Trophoblast cell (in vitro differentiated cells and primary cell): ENCODE measurements around the gene EDN1. TPM values are rescaled to one million over a fixed set of nuclear protein-coding genes. Genes with fewer than 3 reads are reported as not detected.
A peak's percentile ranks its signal among the peaks of the same experiment; 100 is the strongest.

Source experiments
- DNase-seq, 2 donors: peaks; one replicate each; pipeline ENCODE4 v3.0.0-alpha.2; 2016
- H2AFZ ChIP-seq: 2 replicates; pipeline ENCODE4 v1.6.1; 2013; ENCODE audit warnings: low read length, moderate library complexity, mild to moderate bottlenecking; ENCODE audit not compliant: insufficient read depth, poor library complexity
- H2AK5ac ChIP-seq: 2 replicates; pipeline ENCODE4 v1.6.1; 2013; ENCODE audit warnings: mild to moderate bottlenecking, low read length
- H2BK120ac ChIP-seq: 2 replicates; pipeline ENCODE4 v1.6.1; 2013; ENCODE audit warnings: low read length, mild to moderate bottlenecking, moderate library complexity; ENCODE audit not compliant: insufficient read depth, poor library complexity
- H2BK12ac ChIP-seq: 2 replicates; pipeline ENCODE4 v1.6.1; 2013; ENCODE audit warnings: mild to moderate bottlenecking, low read length, moderate library complexity
- H2BK5ac ChIP-seq: 2 replicates; pipeline ENCODE4 v1.6.1; 2013; ENCODE audit warnings: low read length, low read depth, moderate library complexity, mild to moderate bottlenecking; ENCODE audit not compliant: poor library complexity
- H3K14ac ChIP-seq: 2 replicates; pipeline ENCODE4 v1.6.1; 2013; ENCODE audit warnings: mild to moderate bottlenecking, low read length
- H3K18ac ChIP-seq: 2 replicates; pipeline ENCODE4 v1.6.1; 2013; ENCODE audit warnings: mild to moderate bottlenecking, low read length
- H3K23ac ChIP-seq: 2 replicates; pipeline ENCODE4 v1.6.1; 2013; ENCODE audit warnings: low read length
- H3K27ac ChIP-seq: 2 replicates; pipeline ENCODE4 v1.5.1; 2013; ENCODE audit warnings: low read depth, mild to moderate bottlenecking, inconsistent platforms, low read length, moderate library complexity
- H3K27me3 ChIP-seq: 2 replicates; pipeline ENCODE4 v1.6.1; 2013; ENCODE audit warnings: inconsistent platforms, mild to moderate bottlenecking, low read length, moderate library complexity; ENCODE audit not compliant: insufficient read depth
- H3K36me3 ChIP-seq, 2 experiments: 1 replicate in 1 of 2; 2 replicates in 1 of 2; pipeline ENCODE4 v1.6.1; 2013; ENCODE audit warnings: low read length in 2 of 2, mild to moderate bottlenecking in 2 of 2, moderate library complexity in 1 of 2; ENCODE audit not compliant: insufficient read depth in 2 of 2, control insufficient read depth in 1 of 2
- H3K4ac ChIP-seq: 2 replicates; pipeline ENCODE4 v1.6.1; 2013; ENCODE audit warnings: low read depth, mild to moderate bottlenecking, low read length, moderate library complexity
- H3K4me1 ChIP-seq, 2 experiments: 1 replicate in 1 of 2; 2 replicates in 1 of 2; pipeline ENCODE4 v1.6.1; 2013; ENCODE audit warnings: low read length in 2 of 2, mild to moderate bottlenecking in 2 of 2, moderate library complexity in 1 of 2; ENCODE audit not compliant: insufficient read depth in 2 of 2, control insufficient read depth in 1 of 2
- H3K4me2 ChIP-seq: 2 replicates; pipeline ENCODE4 v1.6.1; 2013; ENCODE audit warnings: inconsistent platforms, mild to moderate bottlenecking, low read length, moderate library complexity
- H3K4me3 ChIP-seq: 2 replicates; pipeline ENCODE4 v1.5.1; 2013; ENCODE audit warnings: mild to moderate bottlenecking, low read depth, low read length, inconsistent platforms
- H3K79me1 ChIP-seq: one replicate; pipeline ENCODE4 v1.6.1; 2013; ENCODE audit warnings: low read length
- H3K79me2 ChIP-seq: 2 replicates; pipeline ENCODE4 v1.6.1; 2013; ENCODE audit warnings: low read length, mild to moderate bottlenecking; ENCODE audit not compliant: control insufficient read depth, insufficient read depth, poor library complexity
- H3K9ac ChIP-seq: 2 replicates; pipeline ENCODE4 v1.6.1; 2013; ENCODE audit warnings: mild to moderate bottlenecking, low read length
- H3K9me3 ChIP-seq: 2 replicates; pipeline ENCODE4 v1.6.1; 2013; ENCODE audit warnings: low read depth, mild to moderate bottlenecking, control low read depth, inconsistent platforms, low read length; ENCODE audit not compliant: insufficient read depth
- H4K12ac ChIP-seq: 2 replicates; pipeline ENCODE4 v1.6.1; 2013; ENCODE audit warnings: low read depth, mild to moderate bottlenecking, low read length, moderate library complexity
- H4K8ac ChIP-seq: 2 replicates; pipeline ENCODE4 v1.6.1; 2013; ENCODE audit warnings: low read depth, mild to moderate bottlenecking, low read length, moderate library complexity
- H4K91ac ChIP-seq: one replicate; pipeline ENCODE4 v1.6.1; 2013; ENCODE audit warnings: low read depth, mild to moderate bottlenecking, low read length, moderate library complexity
- WGBS: extraction: QIAGEN DNeasy Blood & Tissue Kit; methylation state at CpG from one replicate; pipeline ENCODE4 v1.1.7; 2013; ENCODE audit warnings: missing lambda C conversion rate; ENCODE audit not compliant: insufficient read length, insufficient coverage; ENCODE audit errors: extremely low coverage; 5-methylcytosine and 5-hydroxymethylcytosine counted together
- polyA plus RNA-seq: library from polyadenylated mRNA; stranded (reverse); fragments of 200-250 nt; gene quantifications from 2 replicates; pipeline ENCODE4 v1.2.3, GENCODE V29; 2013

EDN1 gene
- polyA plus RNA-seq, result 22.0 and 23.3 TPM in 2 replicates

DNA sequence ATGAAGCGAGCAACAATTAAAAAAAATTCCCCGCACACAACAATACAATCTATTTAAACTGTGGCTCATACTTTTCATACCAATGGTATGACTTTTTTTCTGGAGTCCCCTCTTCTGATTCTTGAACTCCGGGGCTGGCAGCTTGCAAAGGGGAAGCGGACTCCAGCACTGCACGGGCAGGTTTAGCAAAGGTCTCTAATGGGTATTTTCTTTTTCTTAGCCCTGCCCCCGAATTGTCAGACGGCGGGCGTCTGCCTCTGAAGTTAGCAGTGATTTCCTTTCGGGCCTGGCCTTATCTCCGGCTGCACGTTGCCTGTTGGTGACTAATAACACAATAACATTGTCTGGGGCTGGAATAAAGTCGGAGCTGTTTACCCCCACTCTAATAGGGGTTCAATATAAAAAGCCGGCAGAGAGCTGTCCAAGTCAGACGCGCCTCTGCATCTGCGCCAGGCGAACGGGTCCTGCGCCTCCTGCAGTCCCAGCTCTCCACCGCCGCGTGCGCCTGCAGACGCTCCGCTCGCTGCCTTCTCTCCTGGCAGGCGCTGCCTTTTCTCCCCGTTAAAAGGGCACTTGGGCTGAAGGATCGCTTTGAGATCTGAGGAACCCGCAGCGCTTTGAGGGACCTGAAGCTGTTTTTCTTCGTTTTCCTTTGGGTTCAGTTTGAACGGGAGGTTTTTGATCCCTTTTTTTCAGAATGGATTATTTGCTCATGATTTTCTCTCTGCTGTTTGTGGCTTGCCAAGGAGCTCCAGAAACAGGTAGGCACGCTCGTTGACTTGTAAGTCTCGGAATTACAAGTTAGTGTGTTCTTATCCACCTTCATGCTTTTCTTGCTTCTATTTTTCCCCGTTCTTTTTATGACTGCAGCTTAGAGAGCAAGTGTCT is at the start of gene EDN1:
Gene EDN1, plus strand, starts transcription at position 429 of the 888 bp plus-strand sequence. Its CDS starts 269 bp downstream, at position 698.
- Histone ChIP-seq H3K27me3 (no peaks in the 10 kb centered on the region), H2AK5ac (no peak within 1 kb of the TSS), H2BK120ac (peak within 1 kb of the TSS; percentile 52), H4K12ac (no peak within 1 kb of the TSS), H3K9ac (peak within 1 kb of the TSS; percentile 60), H2BK5ac (peak within 1 kb of the TSS; percentile 42), H3K23ac (no peak within 1 kb of the TSS), H3K36me3 (peaks cover 2 to 4% of the 10 kb centered on the region in 2 experiments), H3K9me3 (no peaks in the 10 kb centered on the region), H4K91ac (peak within 1 kb of the TSS; percentile 32), H3K18ac (no peak within 1 kb of the TSS), H3K4me2 (peak within 1 kb of the TSS; percentile 83), H3K4ac (no peak within 1 kb of the TSS), H2AFZ (peak within 1 kb of the TSS; percentile 59), H3K4me1 (peaks cover 12 to 27% of the 10 kb centered on the region in 2 experiments), H3K27ac (peak within 1 kb of the TSS; percentile 95), H3K79me1 (peaks cover 10% of the 10 kb centered on the region), H2BK12ac (peak within 1 kb of the TSS; percentile 27), H4K8ac (no peak within 1 kb of the TSS), H3K79me2 (peaks cover 2% of the 10 kb centered on the region), H3K4me3 (peak within 1 kb of the TSS; percentile 75), H3K14ac (no peak within 1 kb of the TSS)
- WGBS, result no CpG with 5 or more reads among the region's 38 CpGs
- peak; percentile 68 to 76 for DNase-seq

DNA sequence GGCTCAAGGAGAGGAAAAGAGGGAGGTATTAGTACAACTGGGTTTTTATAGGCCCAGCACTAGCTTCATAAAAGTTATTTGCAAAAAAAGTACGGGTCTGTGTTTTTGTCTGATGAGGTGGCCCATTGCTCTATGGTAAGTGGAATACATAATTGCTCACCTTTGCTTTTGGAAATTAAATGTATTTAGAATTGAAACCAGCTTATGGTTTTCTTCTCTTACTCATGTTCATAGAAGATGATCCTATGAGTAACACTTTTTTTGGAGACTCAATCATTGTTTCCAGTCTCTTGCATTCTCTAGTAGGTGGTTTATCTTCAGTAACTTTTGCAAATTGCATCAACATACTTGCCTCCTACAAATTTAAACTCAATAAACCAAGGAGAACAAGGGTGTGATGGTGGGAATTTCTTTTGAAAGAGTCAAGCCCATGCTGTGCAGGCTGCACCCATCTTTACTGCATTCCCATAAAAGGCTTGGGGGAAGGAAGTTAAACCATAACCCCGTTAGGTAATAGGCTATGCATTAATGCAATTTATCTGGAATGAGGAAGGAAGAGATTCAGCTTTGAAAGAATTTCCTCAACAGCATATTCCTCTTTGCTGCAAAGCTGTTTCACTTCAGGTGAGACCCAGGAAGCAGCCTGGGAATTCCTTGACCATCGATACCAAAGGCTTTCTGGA is 48.5 kb upstream of the EDN1 start:
- no peak overlapping the region for H3K4ac ChIP-seq
- no peak overlapping the region for H3K18ac ChIP-seq
- H3K9ac ChIP-seq, result no peak overlapping the region
- no peak overlapping the region for H2BK5ac ChIP-seq
- no peaks in the 10 kb centered on the region for H3K27me3 ChIP-seq
- no peak overlapping the region for H2AFZ ChIP-seq
- H3K4me3 ChIP-seq, result no peak overlapping the region
- no peaks in the 10 kb centered on the region for H3K79me1 ChIP-seq
- H4K12ac ChIP-seq, result no peak overlapping the region
- no CpG with 5 or more reads among the region's 3 CpGs for WGBS
- H3K23ac ChIP-seq, result no peak overlapping the region
- no peak overlapping the region for H3K4me2 ChIP-seq
- H3K36me3 ChIP-seq, result no peaks in the 10 kb centered on the region
- H3K9me3 ChIP-seq, result peaks cover 1% of the 10 kb centered on the region
- H3K14ac ChIP-seq, result no peak overlapping the region
- no peak overlapping the region for H2AK5ac ChIP-seq
- DNase-seq, result peak in 1 of 2 donors; percentile 54
- H3K27ac ChIP-seq, result no peak overlapping the region
- no peak overlapping the region for H4K8ac ChIP-seq
- no peak overlapping the region for H2BK12ac ChIP-seq
- H2BK120ac ChIP-seq, result no peak overlapping the region
- H3K79me2 ChIP-seq, result no peaks in the 10 kb centered on the region
- H4K91ac ChIP-seq, result no peak overlapping the region
- H3K4me1 ChIP-seq, result no peaks in the 10 kb centered on the region

DNA sequence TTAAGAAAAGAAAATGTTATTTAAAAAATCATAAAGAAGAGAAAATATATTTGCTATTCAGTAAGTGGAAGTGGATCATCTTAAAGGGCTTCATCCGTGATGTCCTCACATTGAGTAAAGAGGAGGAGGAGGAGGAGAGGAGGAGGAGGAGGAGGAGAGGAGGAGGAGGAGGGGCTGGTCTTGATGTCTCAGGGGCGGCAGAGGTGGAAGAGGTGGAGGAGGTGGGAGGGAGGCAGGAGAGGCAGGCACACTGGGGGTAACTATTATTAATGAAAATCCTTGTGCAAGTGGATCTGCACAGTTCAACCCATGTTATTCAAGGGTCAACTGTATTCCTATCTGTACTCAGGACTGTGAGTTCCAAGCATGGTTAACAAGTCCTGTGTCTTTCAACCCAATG is 47.0 kb upstream of the EDN1 start:
- Histone ChIP-seq H3K18ac (no peak overlapping the region), H3K79me1 (no peaks in the 10 kb centered on the region), H2BK12ac (no peak overlapping the region), H3K23ac (no peak overlapping the region), H2BK120ac (no peak overlapping the region), H3K27me3 (no peaks in the 10 kb centered on the region), H3K4me1 (no peaks in the 10 kb centered on the region), H3K36me3 (no peaks in the 10 kb centered on the region), H3K9me3 (peaks cover under 1% of the 10 kb centered on the region), H3K79me2 (no peaks in the 10 kb centered on the region), H2BK5ac (no peak overlapping the region), H3K9ac (no peak overlapping the region), H3K4me2 (no peak overlapping the region), H4K91ac (no peak overlapping the region), H4K8ac (no peak overlapping the region), H3K4me3 (no peak overlapping the region), H3K14ac (no peak overlapping the region), H3K27ac (no peak overlapping the region), H3K4ac (no peak overlapping the region), H2AFZ (no peak overlapping the region), H4K12ac (no peak overlapping the region), H2AK5ac (no peak overlapping the region)
- WGBS, result no CpG with 5 or more reads among the region's 2 CpGs
- DNase-seq, result no peak

DNA sequence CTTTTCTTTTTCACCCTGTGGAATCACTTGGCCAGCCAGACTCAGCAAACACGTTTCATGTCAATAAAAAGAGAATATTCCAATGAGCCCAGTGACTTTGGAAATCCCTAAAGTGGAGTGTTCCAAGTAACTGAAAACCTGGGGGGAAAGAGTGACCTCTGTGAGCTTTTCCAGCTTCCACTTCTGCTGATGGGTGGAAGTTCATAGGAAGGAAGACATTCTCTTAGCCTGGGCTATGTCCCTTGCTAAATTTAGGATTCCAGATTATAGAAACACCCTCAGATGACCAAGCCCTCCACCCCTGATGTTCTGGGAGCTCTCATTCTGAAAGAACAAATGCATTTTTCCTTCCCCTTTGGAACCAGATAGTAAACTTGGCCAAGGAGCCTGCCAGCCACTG is 44.8 kb upstream of the EDN1 start:
- Histone ChIP-seq H2AFZ (no peak overlapping the region), H3K4me2 (no peak overlapping the region), H2BK5ac (no peak overlapping the region), H4K91ac (no peak overlapping the region), H3K18ac (no peak overlapping the region), H2BK12ac (no peak overlapping the region), H3K79me1 (no peaks in the 10 kb centered on the region), H3K14ac (no peak overlapping the region), H2BK120ac (no peak overlapping the region), H3K4me1 (no peaks in the 10 kb centered on the region), H2AK5ac (no peak overlapping the region), H3K79me2 (no peaks in the 10 kb centered on the region), H3K27ac (no peak overlapping the region), H4K12ac (no peak overlapping the region), H3K9ac (no peak overlapping the region), H3K36me3 (no peaks in the 10 kb centered on the region), H3K4me3 (no peak overlapping the region), H3K27me3 (no peaks in the 10 kb centered on the region), H3K9me3 (no peaks in the 10 kb centered on the region), H3K4ac (no peak overlapping the region), H3K23ac (no peak overlapping the region), H4K8ac (no peak overlapping the region)
- no peak for DNase-seq
- WGBS, result no CpG with 5 or more reads among the region's 1 CpG
